GM19438 (cell line): ENCODE data around the gene FBLN2.

Experiments
- ATAC-seq: cut with Tn5 transposase; IDR thresholded peaks from one replicate; pipeline ENCODE4 v1.9.1; 2021; ENCODE audit warnings: low read depth; ENCODE audit not compliant: unreplicated experiment

FBLN2 gene

GRCh38 chr3:13617097-13617738 is 68.3 kb downstream of the FBLN2 start:
- ATAC-seq = no peak

- no peak for ATAC-seq
These were observed 69.1 kb downstream of the FBLN2 start for GRCh38 chr3:13617981-13618380.

DNA sequence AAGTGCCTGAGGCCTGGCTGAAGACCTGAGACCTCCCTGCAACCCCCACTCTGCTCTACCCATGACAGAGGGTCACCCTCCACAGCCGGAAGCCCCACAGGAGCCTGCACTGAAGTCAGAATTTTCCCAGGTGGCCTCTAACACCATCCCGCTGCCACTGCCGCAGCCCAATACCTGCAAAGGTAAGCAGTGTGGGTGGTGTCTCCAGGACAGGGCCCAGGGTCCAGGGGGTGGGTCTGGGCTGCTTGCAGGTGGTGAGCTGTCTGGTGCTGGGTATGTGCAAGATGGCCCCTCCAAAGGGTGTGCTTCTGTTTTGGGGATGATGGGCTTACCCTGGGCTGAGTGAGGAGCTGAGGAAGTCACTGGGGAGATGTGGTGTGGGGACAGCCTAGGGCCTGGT is 69.9 kb downstream of the FBLN2 start:
- ATAC-seq = no peak

DNA sequence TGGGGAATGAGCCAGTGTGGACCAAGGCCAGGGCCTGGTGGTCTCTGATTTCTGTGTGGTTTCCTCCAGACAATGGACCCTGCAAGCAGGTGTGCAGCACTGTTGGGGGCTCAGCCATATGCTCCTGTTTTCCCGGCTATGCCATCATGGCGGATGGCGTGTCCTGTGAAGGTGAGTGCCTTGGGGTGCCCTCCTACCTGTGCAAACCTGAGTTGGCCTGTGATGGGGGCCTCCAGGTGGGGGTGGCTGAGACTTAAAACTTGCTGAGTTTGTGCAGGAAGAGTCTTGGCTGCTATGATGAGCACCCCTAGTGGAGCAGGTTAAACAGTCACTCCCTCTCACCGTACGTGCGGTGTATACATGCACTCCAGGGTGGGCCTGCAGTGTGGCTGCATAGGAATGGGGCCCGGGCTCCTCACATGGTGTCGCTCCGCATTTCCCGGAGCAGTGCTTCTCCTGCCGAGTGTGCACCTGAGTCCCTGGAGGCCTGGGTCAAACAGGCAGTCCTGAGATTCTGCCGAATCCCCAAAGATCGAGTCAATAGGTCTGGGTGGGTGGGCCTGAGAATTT is 70.8 kb downstream of the FBLN2 start:
- ATAC-seq = no peak

GRCh38 chr3:13620281-13620680 is 71.4 kb downstream of the FBLN2 start:
- ATAC-seq = no peak

DNA sequence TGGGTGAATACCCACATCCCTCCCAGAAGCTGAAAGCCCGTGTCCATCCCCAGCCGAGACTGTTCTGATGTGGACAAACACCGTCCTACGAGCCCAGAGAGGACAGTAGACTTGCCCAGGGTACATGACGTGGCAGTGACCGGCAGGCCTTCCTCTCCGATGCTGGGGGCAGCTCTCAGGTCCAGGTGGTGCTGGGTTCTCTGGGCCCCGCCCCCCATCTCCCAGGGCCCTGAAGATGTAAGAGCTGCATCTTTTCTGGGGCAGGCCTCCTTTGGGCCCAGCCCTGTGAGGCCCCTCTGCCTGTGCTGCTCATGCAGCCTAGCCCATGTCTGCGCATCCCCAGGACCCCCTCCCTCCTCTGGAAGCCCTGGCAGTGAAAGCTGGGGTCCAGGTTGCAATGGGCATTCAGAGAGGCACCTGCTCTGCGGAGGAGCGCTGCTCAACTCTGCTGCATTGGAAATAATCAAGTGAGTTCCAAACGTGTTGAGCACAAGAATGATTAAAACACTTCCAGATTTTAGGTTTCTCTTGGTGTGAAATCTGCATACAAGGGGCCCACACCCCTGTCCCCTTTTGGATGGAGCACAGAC is 71.9 kb downstream of the FBLN2 start:
- ATAC-seq = no peak

- ATAC-seq = no peak
These were observed 72.7 kb downstream of the FBLN2 start for GRCh38 chr3:13621381-13622221.

GRCh38 chr3:13622356-13622755 is 73.4 kb downstream of the FBLN2 start:
- ATAC-seq = no peak

DNA sequence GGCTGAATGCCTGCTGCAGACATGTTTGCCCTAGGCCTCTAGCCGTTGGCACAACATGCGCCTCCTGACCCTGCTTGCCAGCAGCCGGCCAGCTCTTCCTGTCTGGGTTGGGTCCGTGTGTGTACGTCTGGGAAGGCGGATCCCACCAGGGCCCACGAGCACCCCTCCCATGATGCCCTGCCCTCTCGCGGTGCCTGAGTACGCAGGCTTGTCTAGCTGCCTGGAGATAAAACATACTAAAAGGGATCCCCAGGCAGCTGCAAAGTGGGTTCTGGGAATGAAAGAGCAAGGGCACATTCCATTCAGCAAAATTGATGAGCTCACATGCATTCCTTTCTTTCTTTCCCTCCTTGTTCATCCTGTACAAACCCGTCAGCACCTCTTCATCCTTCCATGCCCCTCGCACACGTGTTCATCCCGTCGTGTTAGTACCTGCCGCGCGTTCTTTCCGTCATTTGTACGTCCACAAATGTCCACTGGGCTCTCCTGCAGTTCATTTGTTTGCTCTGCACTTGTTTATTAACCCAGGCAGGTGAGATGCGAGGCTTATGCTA is 74.3 kb downstream of the FBLN2 start:
- no peak for ATAC-seq

DNA sequence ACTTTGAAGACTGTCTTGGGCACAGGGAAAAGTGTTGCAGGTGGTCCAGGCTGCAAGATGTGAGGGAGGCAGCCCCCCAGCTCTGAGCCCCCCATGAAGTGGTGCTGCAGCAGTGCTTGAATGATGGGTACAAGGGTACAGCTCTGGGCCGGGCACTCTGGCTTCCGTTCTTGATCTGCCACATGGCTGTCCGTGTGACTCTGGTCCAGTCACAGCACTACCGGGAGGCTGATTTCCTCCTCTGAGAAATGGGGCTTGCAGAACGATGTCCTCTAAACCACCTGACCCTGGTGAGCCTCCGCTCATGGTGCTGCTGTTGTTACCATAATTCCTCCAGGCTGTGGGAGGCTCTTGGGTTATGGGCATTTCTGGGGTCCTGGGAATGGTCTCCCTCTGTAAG is 75.1 kb downstream of the FBLN2 start:
- no peak for ATAC-seq

- no peak for ATAC-seq
These were observed 75.8 kb downstream of the FBLN2 start for GRCh38 chr3:13624671-13625125.

- ATAC-seq = no peak
These were observed 77.5 kb downstream of the FBLN2 start for GRCh38 chr3:13626396-13626795.

DNA sequence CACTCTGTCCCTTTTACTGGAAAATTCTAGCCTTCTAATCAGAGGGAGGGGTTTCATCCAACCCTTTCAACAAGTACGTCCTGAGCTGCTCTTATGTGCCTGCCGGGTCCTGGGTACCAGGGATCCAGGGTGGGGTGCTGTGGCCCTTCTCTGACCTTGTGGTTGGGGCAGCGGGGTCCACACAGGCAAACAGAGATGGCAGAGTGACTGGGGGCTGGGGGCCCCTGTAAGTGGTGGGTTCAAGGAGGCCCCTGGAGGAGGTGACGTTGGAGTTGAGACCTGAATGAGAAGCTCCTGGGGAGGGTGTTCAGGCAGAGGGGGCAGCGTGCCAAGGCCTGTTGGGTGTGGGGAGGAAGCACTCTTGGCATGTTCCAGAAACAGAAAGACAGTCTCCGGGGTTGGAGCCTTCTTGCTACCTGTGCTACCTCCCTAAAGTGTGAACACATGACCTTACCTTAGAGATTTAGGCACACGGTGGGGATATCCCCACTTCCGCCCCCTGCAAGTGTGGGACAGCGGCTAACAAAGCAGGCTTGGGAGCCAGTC is 78.1 kb downstream of the FBLN2 start:
- ATAC-seq = no peak

- ATAC-seq = no peak
These were observed 78.8 kb downstream of the FBLN2 start for GRCh38 chr3:13627681-13628080.

GRCh38 chr3:13628432-13628831 is 79.5 kb downstream of the FBLN2 start:
- no peak for ATAC-seq

GRCh38 chr3:13628841-13629551 is 80.1 kb downstream of the FBLN2 start:
- ATAC-seq = no peak

- no peak for ATAC-seq
These were observed 80.7 kb downstream of the FBLN2 start for GRCh38 chr3:13629644-13630043.

GRCh38 chr3:13631256-13631655 is 82.3 kb downstream of the FBLN2 start:
- ATAC-seq = no peak

GRCh38 chr3:13633176-13633575 is 84.3 kb downstream of the FBLN2 start:
- no peak for ATAC-seq

- ATAC-seq = no peak
These were observed 85.2 kb downstream of the FBLN2 start for GRCh38 chr3:13634151-13634550.
